Type B pancreatic cell (in vitro differentiated cells): Measurements from ENCODE around the gene ALKBH5. TPM values are rescaled to one million over a fixed set of nuclear protein-coding genes. Genes with fewer than 3 reads are reported as not detected.
A peak's percentile ranks its signal among the peaks of the same experiment; 100 is the strongest.

Source experiments
- DNase-seq: peaks from one replicate; pipeline ENCODE4 v3.0.0; 2021; ENCODE audit warnings: mixed read lengths; ENCODE audit not compliant: unreplicated experiment; ENCODE audit errors: extremely low spot score
- H3K27ac Mint-ChIP-seq: 2 replicates; pipeline ENCODE4 v1.8.0; 2021; ENCODE audit warnings: mild to moderate bottlenecking, mixed read lengths
- H3K27me3 Mint-ChIP-seq: 2 replicates; pipeline ENCODE4 v1.8.0; 2021; ENCODE audit warnings: mixed read lengths
- H3K36me3 Mint-ChIP-seq: 2 replicates; pipeline ENCODE4 v1.8.0; 2021; ENCODE audit warnings: mixed read lengths
- H3K4me1 Mint-ChIP-seq: one replicate; pipeline ENCODE4 v1.8.0; 2021; ENCODE audit warnings: mixed read lengths; ENCODE audit not compliant: unreplicated experiment
- H3K4me3 Mint-ChIP-seq: 2 replicates; pipeline ENCODE4 v1.8.0; 2021; ENCODE audit warnings: mild to moderate bottlenecking, mixed read lengths
- H3K9me3 Mint-ChIP-seq: 2 replicates; pipeline ENCODE4 v1.8.0; 2021; ENCODE audit warnings: mixed read lengths
- CTCF ChIP-seq: fragments of 200-600 bp; sonication (generic); conservative IDR thresholded peaks from 2 replicates; pipeline ENCODE4 v1.5.0; 2021; ENCODE audit warnings: antibody characterized with exemption, mild to moderate bottlenecking
- total RNA-seq: library from RNA; stranded (reverse); gene quantifications from 2 replicates; pipeline ENCODE4 v1.2.1, GENCODE V29; 2021; ENCODE audit warnings: low replicate concordance

ALKBH5 gene
- total RNA-seq, 1 donor from 2014 or later = 88.8 TPM

- Mint-ChIP-seq H3K4me3 (peak overlapping the region; percentile 67), H3K9me3 (no peaks in the 10 kb centered on the region), H3K4me1 (peaks cover 12% of the 10 kb centered on the region), H3K27me3 (no peaks in the 10 kb centered on the region), H3K36me3 (no peaks in the 10 kb centered on the region), H3K27ac (no peak overlapping the region)
- DNase-seq = no peak
- TF ChIP-seq CTCF = no peak
These were observed 32.3 kb upstream of the ALKBH5 start for GRCh38 chr17:18151290-18151689.

- Mint-ChIP-seq H3K27me3 (no peaks in the 10 kb centered on the region), H3K27ac (no peak overlapping the region), H3K4me1 (peaks cover 21% of the 10 kb centered on the region), H3K36me3 (no peaks in the 10 kb centered on the region), H3K9me3 (no peaks in the 10 kb centered on the region), H3K4me3 (peak overlapping the region; percentile 27)
- no peak for TF ChIP-seq CTCF
- no peak for DNase-seq
These were observed 28.4 kb upstream of the ALKBH5 start for GRCh38 chr17:18155179-18155578.

GRCh38 chr17:18156171-18156975, 27.3 kb upstream of the ALKBH5 start:
- no peaks in the 10 kb centered on the region for H3K27me3 Mint-ChIP-seq
- H3K36me3 Mint-ChIP-seq = no peaks in the 10 kb centered on the region
- TF ChIP-seq CTCF = no peak
- H3K4me1 Mint-ChIP-seq = peaks cover 26% of the 10 kb centered on the region
- no peak overlapping the region for H3K4me3 Mint-ChIP-seq
- DNase-seq = no peak
- H3K9me3 Mint-ChIP-seq = no peaks in the 10 kb centered on the region
- H3K27ac Mint-ChIP-seq = no peak overlapping the region

- Mint-ChIP-seq H3K4me1 (peaks cover 30% of the 10 kb centered on the region), H3K27me3 (no peaks in the 10 kb centered on the region), H3K4me3 (no peak overlapping the region), H3K9me3 (no peaks in the 10 kb centered on the region), H3K36me3 (no peaks in the 10 kb centered on the region), H3K27ac (no peak overlapping the region)
- no peak for DNase-seq
- no peak for TF ChIP-seq CTCF
These were observed 26.7 kb upstream of the ALKBH5 start for GRCh38 chr17:18156976-18157280.

GRCh38 chr17:18157354-18157985, 26.2 kb upstream of the ALKBH5 start:
- Mint-ChIP-seq H3K9me3 (no peaks in the 10 kb centered on the region), H3K4me3 (peak overlapping the region; percentile 85), H3K27me3 (no peaks in the 10 kb centered on the region), H3K4me1 (peaks cover 29% of the 10 kb centered on the region), H3K27ac (peak overlapping the region; percentile 91), H3K36me3 (no peaks in the 10 kb centered on the region)
- DNase-seq = no peak
- TF ChIP-seq CTCF = no peak
